IMR-90 (cell line): ENCODE data around the gene SMYD2.

Experiments
- CHD1 ChIP-seq: IDR thresholded peaks from 2 replicates; pipeline ENCODE4 v1.6.1; 2012; ENCODE audit warnings: low read depth, low read length, improper control_type of control experiment
- CTCF ChIP-seq: conservative IDR thresholded peaks from 2 replicates; pipeline ENCODE4 v1.5.1; 2012; ENCODE audit warnings: mild to moderate bottlenecking, low read depth, low read length, improper control_type of control experiment
- MAZ ChIP-seq: IDR thresholded peaks from 2 replicates; pipeline ENCODE4 v1.6.1; 2012; ENCODE audit warnings: low read depth, mild to moderate bottlenecking, low read length, improper control_type of control experiment, moderate library complexity, borderline replicate concordance
- NFE2L2 ChIP-seq: fragments of 150-350 bp; IDR thresholded peaks from 2 replicates; pipeline ENCODE4 v1.6.1; 2016; ENCODE audit warnings: low read depth, mild to moderate bottlenecking, low read length
- POLR2A ChIP-seq: IDR thresholded peaks from 2 replicates; pipeline ENCODE4 v1.6.1; 2012; ENCODE audit warnings: mild to moderate bottlenecking, low read depth, low read length
- RAD21 ChIP-seq: IDR thresholded peaks from 2 replicates; pipeline ENCODE4 v1.6.1; 2012; ENCODE audit warnings: low read length, improper control_type of control experiment
- RCOR1 ChIP-seq: IDR thresholded peaks from 2 replicates; pipeline ENCODE4 v1.6.1; 2012; ENCODE audit warnings: mild to moderate bottlenecking, low read length, improper control_type of control experiment; ENCODE audit not compliant: insufficient replicate concordance
- SMC3 ChIP-seq: fragments of 150-350 bp; IDR thresholded peaks from 2 replicates; pipeline ENCODE4 v1.6.1; 2016; ENCODE audit warnings: low read depth, mild to moderate bottlenecking, antibody characterized with exemption, low read length, moderate library complexity

- TF ChIP-seq CHD1 (no peak), CTCF (peak; percentile 18; the same call in 1 of the 2 replicates), POLR2A (no peak), RCOR1 (no peak), RAD21 (no peak), SMC3 (no peak), MAZ (no peak), NFE2L2 (no peak)
Measured at GRCh38 chr1:214319938-214320337, 39.0 kb downstream of the SMYD2 start.
